Hepatocyte (in vitro differentiated cells): ENCODE results near the gene MEA1. TPM values are rescaled to one million over a fixed set of nuclear protein-coding genes. Genes with fewer than 3 reads are reported as not detected.

Experiments
- DNase-seq: peaks from one replicate; pipeline ENCODE4 v3.0.0-alpha.2; 2016; ENCODE audit warnings: low spot score
- H2AFZ ChIP-seq: fragments of 200-600 bp; sonication (generic); 2 replicates; pipeline ENCODE4 v1.6.0; 2016; ENCODE audit warnings: antibody characterized with exemption, mild to moderate bottlenecking
- H3K27ac ChIP-seq: fragments of 200-600 bp; sonication (generic); 2 replicates; pipeline ENCODE4 v1.5.1; 2016; ENCODE audit warnings: mild to moderate bottlenecking
- H3K27me3 ChIP-seq: fragments of 200-600 bp; sonication (generic); 2 replicates; pipeline ENCODE4 v1.6.1; 2016
- H3K36me3 ChIP-seq: fragments of 200-600 bp; sonication (generic); replicated peaks from 2 replicates; pipeline ENCODE4 v1.5.1; 2016; ENCODE audit warnings: low read depth; ENCODE audit not compliant: insufficient read depth
- H3K4me1 ChIP-seq: fragments of 200-600 bp; sonication (generic); 2 replicates; pipeline ENCODE4 v1.5.1; 2016; ENCODE audit warnings: mild to moderate bottlenecking, moderate library complexity; ENCODE audit not compliant: insufficient read depth
- H3K4me2 ChIP-seq: fragments of 200-600 bp; sonication (generic); 2 replicates; pipeline ENCODE4 v1.6.0; 2016
- H3K4me3 ChIP-seq: fragments of 200-600 bp; sonication (generic); 2 replicates; pipeline ENCODE4 v1.5.1; 2016; ENCODE audit warnings: mild to moderate bottlenecking
- H3K79me2 ChIP-seq: fragments of 200-600 bp; sonication (generic); 2 replicates; pipeline ENCODE4 v1.6.0; 2017; ENCODE audit warnings: mild to moderate bottlenecking
- H3K9me2 ChIP-seq: fragments of 200-600 bp; sonication (generic); replicated peaks from 2 replicates; pipeline ENCODE4 v1.6.0; 2017; ENCODE audit warnings: mild to moderate bottlenecking; ENCODE audit not compliant: insufficient read depth
- H3K9me3 ChIP-seq: fragments of 200-600 bp; sonication (generic); 2 replicates; pipeline ENCODE4 v1.5.1; 2016; ENCODE audit warnings: low read depth, mild to moderate bottlenecking
- H4K20me1 ChIP-seq: fragments of 200-600 bp; sonication (generic); 2 replicates; pipeline ENCODE4 v1.6.0; 2016; ENCODE audit warnings: mild to moderate bottlenecking; ENCODE audit not compliant: insufficient read depth, poor library complexity, severe bottlenecking
- EZH2 ChIP-seq: fragments of 200-600 bp; sonication (generic); IDR thresholded peaks from 2 replicates; pipeline ENCODE4 v1.6.1; 2016; ENCODE audit warnings: antibody characterized with exemption, mild to moderate bottlenecking, borderline replicate concordance
- EZH2phosphoT487 ChIP-seq: fragments of 200-600 bp; sonication (generic); IDR thresholded peaks from one replicate; pipeline ENCODE4 v1.6.1; 2018; ENCODE audit warnings: antibody characterized with exemption, mild to moderate bottlenecking, low read depth, moderate library complexity; ENCODE audit not compliant: unreplicated experiment, severe bottlenecking
- WGBS: methylation state at CpG from one replicate; pipeline ENCODE4 v1.1.6; 2016; ENCODE audit warnings: low lambda C conversion rate; ENCODE audit errors: missing lambda C conversion rate; 5-methylcytosine and 5-hydroxymethylcytosine counted together
- polyA plus RNA-seq: library from polyadenylated mRNA; unstranded; fragments of >200 nt; fragmentation: Nextera tagmentation; extraction: Ambion mirVana; gene quantifications from 2 replicates; pipeline ENCODE4 v1.2.1, GENCODE V29; 2016
- total RNA-seq: library from RNA; depleted of rRNA; stranded (reverse); fragments of >200 nt; gene quantifications from 2 replicates; pipeline ENCODE4 v1.2.3, GENCODE V29; 2014
- TF ChIP-seq, protein P1 (sequence below): fragments of 200-600 bp; sonication (generic); IDR thresholded peaks from 2 replicates; pipeline ENCODE4 v1.5.1; 2016; ENCODE audit warnings: antibody characterized with exemption, mild to moderate bottlenecking; ENCODE audit not compliant: poor library complexity

MEA1 gene
- total and polyA plus RNA-seq, 2 experiments from 2014 or later = 73.3 to 127 TPM

DNA sequence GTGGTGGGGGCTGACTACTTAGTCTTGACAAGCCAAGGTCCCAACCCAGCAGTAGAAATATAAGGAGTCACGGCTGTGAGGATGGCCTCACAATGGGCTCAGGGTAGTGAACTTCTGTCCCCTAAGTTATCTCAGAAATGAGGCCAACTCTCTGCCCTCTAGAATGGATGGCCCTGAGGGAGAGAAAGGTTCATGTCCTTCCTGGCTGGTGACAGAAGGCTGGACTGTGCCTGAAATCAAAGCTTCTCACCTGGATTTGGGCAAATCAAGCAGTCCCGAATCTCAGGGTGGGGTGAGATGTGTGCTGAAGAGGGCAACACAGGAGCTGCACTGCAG lies 20.4 kb upstream of the MEA1 start:
- H3K36me3 ChIP-seq = no peaks in the 10 kb centered on the region
- no peaks in the 10 kb centered on the region for H3K9me2 ChIP-seq
- no peaks in the 10 kb centered on the region for H4K20me1 ChIP-seq
- TF ChIP-seq, protein P1, sequence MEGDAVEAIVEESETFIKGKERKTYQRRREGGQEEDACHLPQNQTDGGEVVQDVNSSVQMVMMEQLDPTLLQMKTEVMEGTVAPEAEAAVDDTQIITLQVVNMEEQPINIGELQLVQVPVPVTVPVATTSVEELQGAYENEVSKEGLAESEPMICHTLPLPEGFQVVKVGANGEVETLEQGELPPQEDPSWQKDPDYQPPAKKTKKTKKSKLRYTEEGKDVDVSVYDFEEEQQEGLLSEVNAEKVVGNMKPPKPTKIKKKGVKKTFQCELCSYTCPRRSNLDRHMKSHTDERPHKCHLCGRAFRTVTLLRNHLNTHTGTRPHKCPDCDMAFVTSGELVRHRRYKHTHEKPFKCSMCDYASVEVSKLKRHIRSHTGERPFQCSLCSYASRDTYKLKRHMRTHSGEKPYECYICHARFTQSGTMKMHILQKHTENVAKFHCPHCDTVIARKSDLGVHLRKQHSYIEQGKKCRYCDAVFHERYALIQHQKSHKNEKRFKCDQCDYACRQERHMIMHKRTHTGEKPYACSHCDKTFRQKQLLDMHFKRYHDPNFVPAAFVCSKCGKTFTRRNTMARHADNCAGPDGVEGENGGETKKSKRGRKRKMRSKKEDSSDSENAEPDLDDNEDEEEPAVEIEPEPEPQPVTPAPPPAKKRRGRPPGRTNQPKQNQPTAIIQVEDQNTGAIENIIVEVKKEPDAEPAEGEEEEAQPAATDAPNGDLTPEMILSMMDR = no peak
- no peak for TF ChIP-seq EZH2
- TF ChIP-seq EZH2phosphoT487 = no peak
- no peak overlapping the region for H3K4me2 ChIP-seq
- 80% methylated on average over 2 of the region's 2 CpGs for WGBS
- H3K4me3 ChIP-seq = no peak overlapping the region
- H2AFZ ChIP-seq = no peak overlapping the region
- H3K79me2 ChIP-seq = no peaks in the 10 kb centered on the region
- H3K4me1 ChIP-seq = no peaks in the 10 kb centered on the region
- H3K27ac ChIP-seq = peak overlapping the region; percentile 37
- no peak for DNase-seq
- H3K27me3 ChIP-seq = no peaks in the 10 kb centered on the region
- H3K9me3 ChIP-seq = no peaks in the 10 kb centered on the region

DNA sequence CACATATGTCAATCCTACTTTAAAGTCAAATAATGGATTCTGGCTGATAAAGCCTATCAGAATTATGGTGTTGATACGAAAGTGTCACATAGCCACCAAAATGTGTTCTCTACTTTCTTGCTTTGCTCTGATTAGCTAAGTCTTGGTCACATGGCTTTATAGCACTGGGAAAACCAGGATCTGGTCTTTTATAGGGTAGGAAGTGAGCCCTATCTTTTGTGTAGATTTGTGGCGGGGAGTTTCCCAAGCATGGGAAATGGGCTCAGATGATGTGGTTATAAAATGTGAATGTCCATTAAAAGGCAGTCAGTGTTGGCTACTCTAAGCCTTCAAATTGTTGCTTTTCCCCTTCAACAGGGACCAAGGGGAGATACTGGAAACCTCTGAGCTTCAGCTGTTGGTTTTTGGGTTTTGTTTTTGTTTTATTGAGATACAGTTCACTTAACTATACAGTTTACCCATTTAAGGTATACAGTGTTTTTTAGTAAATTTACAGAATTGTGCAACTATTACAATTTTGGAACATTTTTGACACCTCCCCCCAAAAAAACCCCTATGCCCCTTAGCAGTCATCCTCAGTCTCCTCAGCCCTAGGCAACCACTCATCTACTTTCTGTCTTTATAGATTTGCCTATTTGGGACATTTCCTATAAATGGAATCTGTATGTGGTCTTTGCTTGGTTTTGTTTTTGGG lies 19.9 kb upstream of the MEA1 start:
- WGBS = 98% methylated on average over 2 of the region's 2 CpGs
- TF ChIP-seq, protein P1 = no peak
- TF ChIP-seq EZH2phosphoT487 = no peak
- no peak for TF ChIP-seq EZH2
- Histone ChIP-seq H3K4me1 (no peaks in the 10 kb centered on the region), H3K36me3 (no peaks in the 10 kb centered on the region), H3K27ac (peak overlapping the region; percentile 37), H2AFZ (no peak overlapping the region), H3K4me2 (no peak overlapping the region), H3K27me3 (no peaks in the 10 kb centered on the region), H3K4me3 (no peak overlapping the region), H3K9me2 (no peaks in the 10 kb centered on the region), H3K9me3 (no peaks in the 10 kb centered on the region), H3K79me2 (no peaks in the 10 kb centered on the region), H4K20me1 (no peaks in the 10 kb centered on the region)
- no peak for DNase-seq

DNA sequence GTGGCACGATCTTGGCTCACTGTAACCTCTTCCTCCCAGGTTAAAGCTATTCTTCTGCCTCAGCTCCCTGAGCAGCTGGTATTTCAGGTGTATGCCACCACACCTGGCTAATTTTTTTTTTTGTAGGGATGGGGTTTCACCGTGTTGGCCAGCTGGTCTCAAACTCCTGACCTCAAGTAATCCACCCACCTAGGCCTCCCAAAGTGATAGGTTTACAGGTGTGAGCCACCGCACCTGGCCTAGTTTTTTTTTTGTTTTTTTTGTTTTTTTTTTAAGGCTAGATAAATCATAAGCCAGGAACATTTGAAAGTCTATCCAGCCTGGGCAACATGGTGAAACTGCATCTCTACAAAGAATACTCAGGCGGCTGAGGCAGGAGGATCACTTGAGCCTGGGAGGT lies 18.6 kb upstream of the MEA1 start:
- no peaks in the 10 kb centered on the region for H4K20me1 ChIP-seq
- H3K9me3 ChIP-seq = no peaks in the 10 kb centered on the region
- DNase-seq = no peak
- H3K79me2 ChIP-seq = no peaks in the 10 kb centered on the region
- H3K27me3 ChIP-seq = no peaks in the 10 kb centered on the region
- no peaks in the 10 kb centered on the region for H3K36me3 ChIP-seq
- H3K27ac ChIP-seq = no peak overlapping the region
- no peak overlapping the region for H3K4me3 ChIP-seq
- WGBS = 93% methylated on average over 4 of the region's 4 CpGs
- H3K4me2 ChIP-seq = no peak overlapping the region
- TF ChIP-seq EZH2 (no peak), EZH2phosphoT487 (no peak)
- TF ChIP-seq, protein P1 = no peak
- H2AFZ ChIP-seq = no peak overlapping the region
- H3K4me1 ChIP-seq = no peaks in the 10 kb centered on the region
- H3K9me2 ChIP-seq = no peaks in the 10 kb centered on the region
